Left renal pelvis (tissue), 4 donors: Measurements from ENCODE around the gene ZBTB1. TPM values are rescaled to one million over a fixed set of nuclear protein-coding genes. Genes with fewer than 3 reads are reported as not detected.

Source experiments
- DNase-seq, 4 donors: peaks; one replicate each; pipeline ENCODE4 v3.0.0-alpha.2; 2013; ENCODE audit warnings: low read depth in 4 of 4, low spot score in 3 of 4
- polyA plus RNA-seq, 4 donors: library from polyadenylated mRNA; unstranded; fragments of 120-200 nt; gene quantifications; one replicate each; pipeline ENCODE4 v1.2.1, GENCODE V29; 2013; ENCODE audit not compliant: insufficient read length in 4 of 4

The ZBTB1 gene
- polyA plus RNA-seq, result 10 to 100 TPM; 63.7 to 70.7 (median 67.6) TPM

- DNase-seq, result peak; percentile 54 to 68 (median 65)
Measured at GRCh38 chr14:64504310-64504896, at the start of gene ZBTB1. TSS of gene ZBTB1 (plus strand) at chr14:64504770. CDS start at chr14:64521505, 16,735 bp downstream.

- DNase-seq, result no peak
Measured at GRCh38 chr14:64459405-64460136, 45.0 kb upstream of the ZBTB1 start.

GRCh38 chr14:64461221-64461620 lies 43.3 kb upstream of the ZBTB1 start:
- no peak for DNase-seq

GRCh38 chr14:64463195-64463594 lies 41.4 kb upstream of the ZBTB1 start:
- DNase-seq, result no peak

GRCh38 chr14:64463873-64464272 lies 40.7 kb upstream of the ZBTB1 start:
- no peak for DNase-seq

GRCh38 chr14:64464651-64465050 lies 39.9 kb upstream of the ZBTB1 start:
- DNase-seq, result no peak

- peak in 1 of 4 donors; percentile 46 for DNase-seq
Measured at GRCh38 chr14:64465191-64465822, 39.3 kb upstream of the ZBTB1 start, which contains the start of gene AKAP5. TSS of gene AKAP5 (plus strand) at chr14:64465499. CDS start at chr14:64468395, 2,896 bp downstream.

- DNase-seq, result no peak
Measured at GRCh38 chr14:64465831-64466554, 38.6 kb upstream of the ZBTB1 start.

GRCh38 chr14:64467101-64467500 lies 37.5 kb upstream of the ZBTB1 start:
- no peak for DNase-seq

GRCh38 chr14:64467566-64467965 lies 37.0 kb upstream of the ZBTB1 start:
- no peak for DNase-seq

- no peak for DNase-seq
Measured at GRCh38 chr14:64468451-64468850, 36.1 kb upstream of the ZBTB1 start.

- no peak for DNase-seq
Measured at GRCh38 chr14:64474041-64474440, 30.5 kb upstream of the ZBTB1 start.

- no peak for DNase-seq
Measured at GRCh38 chr14:64474698-64475097, 29.9 kb upstream of the ZBTB1 start.

GRCh38 chr14:64475585-64476273 lies 28.8 kb upstream of the ZBTB1 start:
- DNase-seq, result no peak

GRCh38 chr14:64476438-64476837 lies 28.1 kb upstream of the ZBTB1 start:
- DNase-seq, result no peak

- DNase-seq, result no peak
Measured at GRCh38 chr14:64478634-64479250, 25.8 kb upstream of the ZBTB1 start.

GRCh38 chr14:64488590-64489099 lies 15.9 kb upstream of the ZBTB1 start:
- no peak for DNase-seq

- DNase-seq, result no peak
Measured at GRCh38 chr14:64491637-64492036, 12.9 kb upstream of the ZBTB1 start.

GRCh38 chr14:64493455-64493854 lies 11.1 kb upstream of the ZBTB1 start:
- no peak for DNase-seq

- DNase-seq, result no peak
Measured at GRCh38 chr14:64495252-64495651, 9.3 kb upstream of the ZBTB1 start.
